ENCODE results near the gene FBXL13. TPM values are rescaled to one million over a fixed set of nuclear protein-coding genes. Genes with fewer than 3 reads are reported as not detected.

FBXL13 gene
- polyA plus RNA-seq, result 0.57 and 1.7 TPM in 2 replicates
- 22.9 and 23.2 TPM in 2 replicates for polyA minus RNA-seq

DNA sequence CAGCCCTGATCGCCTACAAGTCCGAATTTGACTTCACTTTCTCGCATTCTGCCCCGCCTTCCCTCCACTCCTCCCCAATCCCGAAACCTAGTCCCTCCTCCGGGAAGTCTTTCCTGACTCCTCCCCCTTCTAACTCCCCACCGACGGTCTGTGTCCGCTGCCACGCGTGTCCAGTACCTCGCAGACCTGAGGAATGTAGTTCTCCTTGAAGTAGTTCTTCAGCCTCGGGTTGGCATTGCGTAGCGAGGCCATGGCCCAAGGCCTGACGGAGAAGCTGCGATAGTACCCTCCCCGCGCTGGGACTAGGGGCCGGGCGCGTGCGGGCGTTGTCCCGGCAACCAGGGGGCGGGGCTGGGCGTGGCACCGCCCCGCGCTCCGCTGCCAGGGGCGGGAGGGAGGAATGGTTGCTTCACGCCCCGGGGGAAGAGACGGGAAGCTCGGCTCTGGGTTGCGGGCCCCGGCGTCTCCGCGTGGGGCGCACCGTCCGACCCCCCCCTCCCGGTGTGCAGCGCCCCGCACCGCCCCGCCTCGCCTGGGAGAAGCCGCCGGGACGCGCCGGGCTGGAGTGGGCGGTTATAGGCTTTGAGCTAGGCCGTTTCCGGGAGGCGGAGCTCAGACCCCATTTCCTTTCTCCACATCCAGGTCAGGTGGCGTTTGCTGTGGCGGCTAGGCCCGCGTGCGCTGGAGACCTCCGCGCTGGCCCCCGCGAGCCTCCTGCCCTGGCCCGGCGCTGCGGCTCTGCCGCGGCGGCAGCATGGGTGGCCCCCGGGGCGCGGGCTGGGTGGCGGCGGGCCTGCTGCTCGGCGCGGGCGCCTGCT is at the start of gene FBXL13, which contains the start of gene ARMC10:
FBXL13 (minus strand) TSS at position 278 of the 818 bp plus-strand sequence.
ARMC10 (plus strand) TSS at position 622 of the 818 bp plus-strand sequence; CDS start at position 755, 133 bp downstream.
- H4K20me1 ChIP-seq (ENCODE audit: insufficient read depth), result no peaks in the 10 kb centered on the region
- H3K9me2 ChIP-seq (ENCODE audit: insufficient read depth, low read length), result no peaks in the 10 kb centered on the region
- peaks cover 14% of the 10 kb centered on the region for H3K79me2 ChIP-seq (replicated peaks; ENCODE audit: insufficient read depth, low read length)
- TF ChIP-seq TAF1 (IDR thresholded peaks at IDR 0.05; ENCODE audit: low read depth), result no peak
- no peak for TF ChIP-seq RAD21 (conservative IDR thresholded peaks at IDR 0.05)
- TF ChIP-seq EZH2 (IDR thresholded peaks at IDR 0.05; ENCODE audit: borderline replicate concordance, insufficient read depth, low read length, poor library complexity, severe bottlenecking), result no peak
- TF ChIP-seq, protein P1, sequence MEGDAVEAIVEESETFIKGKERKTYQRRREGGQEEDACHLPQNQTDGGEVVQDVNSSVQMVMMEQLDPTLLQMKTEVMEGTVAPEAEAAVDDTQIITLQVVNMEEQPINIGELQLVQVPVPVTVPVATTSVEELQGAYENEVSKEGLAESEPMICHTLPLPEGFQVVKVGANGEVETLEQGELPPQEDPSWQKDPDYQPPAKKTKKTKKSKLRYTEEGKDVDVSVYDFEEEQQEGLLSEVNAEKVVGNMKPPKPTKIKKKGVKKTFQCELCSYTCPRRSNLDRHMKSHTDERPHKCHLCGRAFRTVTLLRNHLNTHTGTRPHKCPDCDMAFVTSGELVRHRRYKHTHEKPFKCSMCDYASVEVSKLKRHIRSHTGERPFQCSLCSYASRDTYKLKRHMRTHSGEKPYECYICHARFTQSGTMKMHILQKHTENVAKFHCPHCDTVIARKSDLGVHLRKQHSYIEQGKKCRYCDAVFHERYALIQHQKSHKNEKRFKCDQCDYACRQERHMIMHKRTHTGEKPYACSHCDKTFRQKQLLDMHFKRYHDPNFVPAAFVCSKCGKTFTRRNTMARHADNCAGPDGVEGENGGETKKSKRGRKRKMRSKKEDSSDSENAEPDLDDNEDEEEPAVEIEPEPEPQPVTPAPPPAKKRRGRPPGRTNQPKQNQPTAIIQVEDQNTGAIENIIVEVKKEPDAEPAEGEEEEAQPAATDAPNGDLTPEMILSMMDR (IDR thresholded peaks at IDR 0.05; ENCODE audit: poor library complexity, severe bottlenecking), result peak; percentile 64
- peak; percentile 21 for TF ChIP-seq SMC3 (conservative IDR thresholded peaks at IDR 0.05; ENCODE audit: poor library complexity)
- TF ChIP-seq MXI1 (conservative IDR thresholded peaks at IDR 0.05; ENCODE audit: poor library complexity, severe bottlenecking), result peak; percentile 87
- TF ChIP-seq POLR2AphosphoS5 (IDR thresholded peaks at IDR 0.05), result no peak
- no peak for TF ChIP-seq EP300 (conservative IDR thresholded peaks at IDR 0.05; ENCODE audit: poor library complexity, severe bottlenecking)
- TF ChIP-seq, protein P2, sequence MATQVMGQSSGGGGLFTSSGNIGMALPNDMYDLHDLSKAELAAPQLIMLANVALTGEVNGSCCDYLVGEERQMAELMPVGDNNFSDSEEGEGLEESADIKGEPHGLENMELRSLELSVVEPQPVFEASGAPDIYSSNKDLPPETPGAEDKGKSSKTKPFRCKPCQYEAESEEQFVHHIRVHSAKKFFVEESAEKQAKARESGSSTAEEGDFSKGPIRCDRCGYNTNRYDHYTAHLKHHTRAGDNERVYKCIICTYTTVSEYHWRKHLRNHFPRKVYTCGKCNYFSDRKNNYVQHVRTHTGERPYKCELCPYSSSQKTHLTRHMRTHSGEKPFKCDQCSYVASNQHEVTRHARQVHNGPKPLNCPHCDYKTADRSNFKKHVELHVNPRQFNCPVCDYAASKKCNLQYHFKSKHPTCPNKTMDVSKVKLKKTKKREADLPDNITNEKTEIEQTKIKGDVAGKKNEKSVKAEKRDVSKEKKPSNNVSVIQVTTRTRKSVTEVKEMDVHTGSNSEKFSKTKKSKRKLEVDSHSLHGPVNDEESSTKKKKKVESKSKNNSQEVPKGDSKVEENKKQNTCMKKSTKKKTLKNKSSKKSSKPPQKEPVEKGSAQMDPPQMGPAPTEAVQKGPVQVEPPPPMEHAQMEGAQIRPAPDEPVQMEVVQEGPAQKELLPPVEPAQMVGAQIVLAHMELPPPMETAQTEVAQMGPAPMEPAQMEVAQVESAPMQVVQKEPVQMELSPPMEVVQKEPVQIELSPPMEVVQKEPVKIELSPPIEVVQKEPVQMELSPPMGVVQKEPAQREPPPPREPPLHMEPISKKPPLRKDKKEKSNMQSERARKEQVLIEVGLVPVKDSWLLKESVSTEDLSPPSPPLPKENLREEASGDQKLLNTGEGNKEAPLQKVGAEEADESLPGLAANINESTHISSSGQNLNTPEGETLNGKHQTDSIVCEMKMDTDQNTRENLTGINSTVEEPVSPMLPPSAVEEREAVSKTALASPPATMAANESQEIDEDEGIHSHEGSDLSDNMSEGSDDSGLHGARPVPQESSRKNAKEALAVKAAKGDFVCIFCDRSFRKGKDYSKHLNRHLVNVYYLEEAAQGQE (IDR thresholded peaks at IDR 0.05; ENCODE audit: borderline replicate concordance), result peak; percentile 62
- H3K27me3 ChIP-seq (ENCODE audit: insufficient read depth, low read depth, low read length), result no peaks in the 10 kb centered on the region
- H3K36me3 ChIP-seq (ENCODE audit: insufficient read depth, low read length), result no peaks in the 10 kb centered on the region
- H3K9ac ChIP-seq (ENCODE audit: low read length), result peak within 1 kb of the TSS; percentile 70
- H3K4me2 ChIP-seq (ENCODE audit: low read length), result peak within 1 kb of the TSS; percentile 72
- peak within 1 kb of the TSS; percentile 65 for H2AFZ ChIP-seq (ENCODE audit: low read depth, low read length)
- peak within 1 kb of the TSS; percentile 50 for H3K27ac ChIP-seq (ENCODE audit: low read length)
- peak within 1 kb of the TSS; percentile 90 for H3K4me3 ChIP-seq (ENCODE audit: low read length)
- no peaks in the 10 kb centered on the region for H3F3A ChIP-seq (ENCODE audit: insufficient read depth, low read length, poor library complexity, severe bottlenecking)
- H3K9me3 ChIP-seq (ENCODE audit: low read length), result no peaks in the 10 kb centered on the region

GRCh38 chr7:103123529-103123928 is 48.9 kb upstream of the FBXL13 start:
- H3K27me3 ChIP-seq (ENCODE audit: insufficient read depth, low read depth, low read length), result no peaks in the 10 kb centered on the region

More at GRCh38 chr7:103123529-103123928, 48.9 kb upstream of the FBXL13 start:
- Histone ChIP-seq H3K4me2 (ENCODE audit: low read length) (no peak overlapping the region), H3K4me3 (ENCODE audit: low read length) (no peak overlapping the region), H3K9ac (ENCODE audit: low read length) (no peak overlapping the region), H4K20me1 (ENCODE audit: insufficient read depth) (no peaks in the 10 kb centered on the region), H3F3A (ENCODE audit: insufficient read depth, low read length, poor library complexity, severe bottlenecking) (no peaks in the 10 kb centered on the region), H3K9me3 (ENCODE audit: low read length) (no peaks in the 10 kb centered on the region), H3K36me3 (ENCODE audit: insufficient read depth, low read length) (peaks cover 11% of the 10 kb centered on the region), H2AFZ (ENCODE audit: low read depth, low read length) (no peak overlapping the region), H3K79me2 (replicated peaks; ENCODE audit: insufficient read depth, low read length) (no peaks in the 10 kb centered on the region), H3K27ac (ENCODE audit: low read length) (no peak overlapping the region), H3K9me2 (ENCODE audit: insufficient read depth, low read length) (no peaks in the 10 kb centered on the region)
- TF ChIP-seq POLR2AphosphoS5 (IDR thresholded peaks at IDR 0.05) (no peak), RAD21 (conservative IDR thresholded peaks at IDR 0.05) (no peak), SMC3 (conservative IDR thresholded peaks at IDR 0.05; ENCODE audit: poor library complexity) (no peak), MXI1 (conservative IDR thresholded peaks at IDR 0.05; ENCODE audit: poor library complexity, severe bottlenecking) (no peak), EP300 (conservative IDR thresholded peaks at IDR 0.05; ENCODE audit: poor library complexity, severe bottlenecking) (no peak), TAF1 (IDR thresholded peaks at IDR 0.05; ENCODE audit: low read depth) (no peak)
- TF ChIP-seq, protein P2 (IDR thresholded peaks at IDR 0.05; ENCODE audit: borderline replicate concordance), result no peak
- TF ChIP-seq, protein P1 (IDR thresholded peaks at IDR 0.05; ENCODE audit: poor library complexity, severe bottlenecking), result no peak

Measured in neural cell (in vitro differentiated cells).